ENCODE measurements around the gene NKAIN4.

Gene NKAIN4

DNA sequence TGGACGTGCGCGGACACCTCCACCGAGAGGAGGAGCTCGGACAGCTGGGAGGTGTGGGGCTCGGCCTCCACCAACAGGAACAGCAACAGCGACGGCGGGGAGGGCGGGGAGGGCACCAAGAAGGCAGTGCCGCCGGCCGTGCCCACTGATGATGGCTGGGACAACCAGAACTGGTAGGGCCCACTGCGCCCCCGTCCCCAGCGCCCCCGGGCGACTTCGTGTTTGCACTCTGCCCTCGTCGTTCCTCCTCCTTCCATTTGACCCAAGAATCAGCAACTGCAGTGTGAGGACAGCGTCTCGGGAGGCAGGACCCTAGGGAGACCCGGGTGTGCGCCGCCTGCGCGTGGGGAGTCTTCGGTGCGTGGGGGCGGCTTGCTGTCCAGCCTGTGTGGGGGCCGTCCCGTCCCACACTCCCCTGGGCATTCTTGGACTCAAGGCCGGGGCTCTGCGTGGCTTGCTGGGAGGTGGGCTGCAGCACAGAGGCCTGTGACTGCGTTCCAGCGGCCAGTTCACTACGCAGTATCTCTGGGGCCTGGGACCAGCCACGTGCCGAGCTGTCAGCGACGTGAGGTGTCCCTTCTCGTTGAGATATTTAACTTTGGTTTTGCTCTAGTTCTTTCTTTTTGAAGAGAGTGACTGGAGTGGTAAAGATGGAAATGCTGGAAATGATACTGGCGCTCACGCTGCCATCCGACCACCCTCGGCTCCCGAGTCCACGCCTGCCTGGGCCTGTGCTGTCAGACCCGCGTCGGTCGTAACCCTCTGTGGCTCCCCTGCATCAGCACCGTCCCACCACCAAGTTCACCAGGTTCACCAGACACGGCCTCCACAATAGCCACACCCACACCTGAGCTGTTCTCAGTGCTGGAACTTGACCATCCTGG, 33.7 kb upstream of the NKAIN4 start:
- DNase-seq: no peak

DNA sequence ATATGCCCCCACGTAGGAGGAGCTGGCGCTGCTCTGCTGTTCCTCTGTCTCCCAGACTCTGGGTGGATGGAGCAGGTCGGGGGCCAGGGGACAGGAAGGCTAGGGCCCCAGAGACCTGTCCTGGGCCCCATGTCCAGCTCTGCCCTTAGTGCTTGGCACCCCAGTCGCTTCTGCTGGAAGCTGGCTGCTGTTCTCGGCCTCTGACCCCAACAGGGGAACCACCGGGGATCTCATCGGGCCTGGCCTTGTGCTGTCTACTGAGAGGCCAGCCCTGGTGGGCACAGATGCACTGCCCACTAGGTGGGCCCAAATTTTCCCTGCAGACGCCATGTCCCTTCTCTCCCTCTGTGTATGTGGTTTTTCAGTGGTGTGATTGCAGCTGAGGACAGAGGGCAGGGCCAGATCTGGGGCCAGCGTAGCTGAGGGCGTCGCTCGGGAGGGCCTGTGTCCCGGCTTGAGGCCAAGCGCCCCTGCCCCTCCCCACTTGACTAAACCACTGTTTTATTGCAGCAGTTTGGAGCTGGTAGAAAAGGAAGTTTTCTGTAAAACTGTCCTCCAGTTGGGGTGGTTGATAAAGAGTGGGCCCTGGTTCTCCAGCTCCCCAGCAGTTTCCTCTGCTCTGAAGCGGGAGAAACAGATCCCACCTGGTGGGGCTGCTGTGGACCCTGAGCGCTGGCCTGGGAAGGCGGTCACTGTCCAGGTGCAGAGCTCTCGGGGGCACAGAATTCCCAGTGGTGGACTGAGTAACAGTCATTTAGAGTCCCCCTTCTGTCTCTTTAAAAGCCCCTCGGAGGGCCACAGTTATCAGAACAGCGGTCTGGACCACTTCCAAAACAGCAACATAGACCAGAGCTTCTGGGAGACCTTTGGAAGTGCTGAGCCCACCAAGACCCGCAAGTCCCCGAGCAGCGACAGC, 32.8 kb upstream of the NKAIN4 start:
- no peak for DNase-seq

DNA sequence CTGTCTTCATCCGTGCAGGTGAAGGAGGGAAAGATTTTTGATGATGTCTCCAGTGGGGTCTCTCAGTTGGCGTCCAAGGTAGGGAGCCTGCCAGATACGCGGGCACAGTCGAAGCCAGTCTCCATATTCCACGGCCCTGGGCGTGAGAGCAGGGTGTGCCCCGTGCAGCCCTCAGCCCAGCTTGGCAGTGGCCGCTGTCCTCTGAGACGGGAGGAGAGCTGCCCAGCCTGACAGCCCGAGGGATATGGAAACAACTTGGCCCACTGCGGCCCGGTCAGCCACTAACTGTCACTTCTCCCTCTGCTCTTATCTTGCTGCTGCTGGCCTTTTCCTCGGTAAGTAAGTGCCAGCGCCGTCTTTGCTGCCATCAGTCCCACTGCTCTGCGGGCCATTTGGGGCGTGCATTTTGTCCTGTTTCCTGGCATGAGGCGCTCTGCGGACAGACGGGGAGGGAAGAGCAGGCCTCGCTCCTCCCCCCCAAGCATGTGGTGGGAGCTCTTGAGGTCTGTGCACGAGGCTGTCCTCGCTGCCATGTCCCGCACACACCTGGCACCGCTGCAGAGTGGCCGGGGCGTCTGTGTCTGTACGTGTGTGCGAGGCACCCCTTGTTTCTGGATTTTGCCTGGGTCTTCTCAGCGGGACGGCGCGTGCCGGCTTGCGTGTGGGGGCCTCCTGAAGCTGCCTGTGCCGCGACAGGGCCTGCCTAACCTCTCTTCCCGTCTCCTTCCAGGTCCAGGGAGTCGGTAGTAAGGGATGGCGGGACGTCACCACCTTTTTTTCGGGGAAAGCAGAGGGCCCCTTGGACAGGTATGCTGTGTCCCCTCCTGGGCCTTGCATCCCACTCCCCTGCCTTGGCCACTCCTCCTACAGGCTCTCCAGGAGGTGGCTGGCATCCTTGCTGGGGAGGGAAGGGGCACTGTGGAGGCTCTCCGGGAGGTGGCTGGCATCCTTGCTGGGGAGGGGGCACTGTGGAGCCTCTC, 31.7 kb upstream of the NKAIN4 start:
- no peak for DNase-seq

DNA sequence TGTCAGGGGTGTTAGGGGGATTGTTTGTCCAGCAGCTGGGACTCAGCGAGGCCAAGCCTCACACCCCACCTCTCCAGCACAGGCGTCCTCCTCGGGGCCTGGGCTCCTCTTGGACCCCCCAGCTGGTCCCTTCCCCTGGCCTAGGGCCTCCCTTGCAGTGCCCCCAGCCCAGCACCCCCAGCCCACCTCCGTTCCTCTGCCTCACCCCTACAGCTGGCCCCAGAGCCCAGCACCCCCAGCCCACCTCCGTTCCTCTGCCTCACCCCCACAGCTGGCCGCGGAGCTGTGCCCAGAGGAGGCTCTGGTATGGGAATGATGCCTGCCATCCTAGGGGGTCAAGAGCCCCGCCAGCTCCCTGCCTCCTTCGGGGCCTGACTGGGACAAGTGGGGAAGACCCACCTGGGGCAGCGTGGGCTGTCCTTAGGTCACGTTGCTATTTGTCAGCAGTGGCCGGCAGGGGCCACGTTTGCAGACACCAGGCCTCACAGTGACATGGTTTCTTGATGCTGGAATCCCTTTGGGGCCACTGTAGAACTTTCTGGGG, 30.8 kb upstream of the NKAIN4 start:
- DNase-seq: no peak

DNA sequence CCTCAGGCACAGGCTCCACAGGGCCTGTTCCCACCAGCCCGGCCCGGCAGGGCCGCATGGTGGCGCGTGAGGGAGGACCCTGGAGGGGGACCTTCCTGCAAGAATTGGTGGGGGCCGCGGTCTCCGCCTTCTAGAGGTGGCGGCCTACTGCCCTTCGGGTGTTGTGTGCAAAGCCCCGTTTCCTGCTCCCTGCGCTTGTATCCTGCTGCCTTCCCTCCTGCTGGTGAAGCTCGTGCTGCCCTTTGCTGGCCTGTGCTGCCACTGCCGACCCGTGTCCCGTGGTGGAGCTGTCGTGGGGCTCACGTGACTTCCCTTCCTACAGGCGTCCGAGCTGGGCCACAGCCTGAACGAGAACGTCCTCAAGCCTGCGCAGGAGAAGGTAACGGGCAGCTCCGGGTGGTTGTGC, 30.3 kb upstream of the NKAIN4 start:
- DNase-seq: no peak

DNA sequence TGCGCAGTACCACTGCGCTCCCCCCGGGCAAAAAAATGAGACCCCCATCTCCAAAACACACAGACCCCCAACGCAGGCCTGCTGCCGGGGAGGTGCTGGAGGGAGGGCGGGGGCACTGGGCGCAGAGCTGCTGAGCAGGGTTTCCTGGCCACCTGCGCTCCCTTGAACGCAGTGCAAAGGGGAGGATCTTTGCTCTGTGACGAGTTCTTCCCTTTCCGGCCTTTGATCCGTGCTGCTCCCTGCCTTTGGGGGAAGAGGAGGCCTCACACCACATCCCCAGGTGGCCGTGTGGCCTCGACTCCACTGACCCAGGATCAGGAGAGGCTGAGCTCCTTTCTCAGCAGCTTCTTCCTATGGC, 29.8 kb upstream of the NKAIN4 start:
- no peak for DNase-seq

DNA sequence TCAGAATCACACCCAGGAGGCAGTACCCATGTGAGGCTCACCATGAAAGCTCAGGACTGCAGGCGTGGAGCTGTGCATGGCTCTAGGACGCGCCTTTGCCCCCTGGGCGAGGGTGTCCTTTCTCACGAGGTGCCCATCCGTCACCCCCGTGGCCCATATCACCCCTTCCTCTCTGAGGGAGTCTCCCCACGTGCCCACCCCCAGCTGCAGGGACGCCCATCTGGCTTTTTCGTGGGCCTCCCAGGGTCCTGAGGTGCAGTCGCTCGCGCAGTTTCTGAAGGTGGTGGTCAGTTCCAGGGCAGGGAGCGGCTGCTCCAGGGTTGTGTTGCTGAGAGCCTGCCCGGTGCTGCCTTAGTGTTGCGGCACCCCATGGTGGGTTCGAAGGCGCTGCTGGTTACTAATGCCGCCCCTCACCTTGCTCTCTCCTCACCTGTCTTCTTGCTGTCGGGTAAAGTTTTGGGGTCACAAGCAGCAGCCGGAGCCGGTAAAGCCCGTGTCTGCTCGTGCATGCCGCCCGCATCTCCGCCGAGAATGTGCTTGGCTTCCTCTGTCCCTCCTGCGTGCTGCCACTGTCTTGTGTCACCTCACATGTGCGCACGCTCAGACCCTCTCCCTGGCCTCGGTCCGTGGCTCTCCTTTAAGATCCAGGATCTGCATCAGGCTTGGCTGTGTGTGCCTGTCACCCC, 29.3 kb upstream of the NKAIN4 start:
- DNase-seq: no peak

DNA sequence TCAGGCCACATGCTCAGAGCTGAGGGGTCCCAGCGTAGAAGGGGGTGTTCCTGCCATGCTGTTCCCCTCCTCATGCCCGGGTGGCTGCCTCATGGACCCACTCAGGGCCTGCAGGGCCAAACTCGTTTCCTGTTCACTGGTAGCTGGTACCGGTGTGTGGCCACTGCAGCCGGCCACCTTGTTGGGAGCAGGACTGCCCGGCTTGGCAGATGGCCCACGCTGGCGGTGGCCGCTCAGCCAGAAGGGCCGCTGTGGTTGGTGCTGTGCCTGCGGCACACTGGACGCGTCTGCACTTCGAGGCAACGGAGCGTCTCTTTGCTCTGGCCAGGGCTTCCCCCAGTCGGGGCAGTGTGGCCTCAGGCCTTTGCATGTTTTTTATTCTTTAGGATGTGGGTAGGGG, 28.7 kb upstream of the NKAIN4 start:
- no peak for DNase-seq

DNA sequence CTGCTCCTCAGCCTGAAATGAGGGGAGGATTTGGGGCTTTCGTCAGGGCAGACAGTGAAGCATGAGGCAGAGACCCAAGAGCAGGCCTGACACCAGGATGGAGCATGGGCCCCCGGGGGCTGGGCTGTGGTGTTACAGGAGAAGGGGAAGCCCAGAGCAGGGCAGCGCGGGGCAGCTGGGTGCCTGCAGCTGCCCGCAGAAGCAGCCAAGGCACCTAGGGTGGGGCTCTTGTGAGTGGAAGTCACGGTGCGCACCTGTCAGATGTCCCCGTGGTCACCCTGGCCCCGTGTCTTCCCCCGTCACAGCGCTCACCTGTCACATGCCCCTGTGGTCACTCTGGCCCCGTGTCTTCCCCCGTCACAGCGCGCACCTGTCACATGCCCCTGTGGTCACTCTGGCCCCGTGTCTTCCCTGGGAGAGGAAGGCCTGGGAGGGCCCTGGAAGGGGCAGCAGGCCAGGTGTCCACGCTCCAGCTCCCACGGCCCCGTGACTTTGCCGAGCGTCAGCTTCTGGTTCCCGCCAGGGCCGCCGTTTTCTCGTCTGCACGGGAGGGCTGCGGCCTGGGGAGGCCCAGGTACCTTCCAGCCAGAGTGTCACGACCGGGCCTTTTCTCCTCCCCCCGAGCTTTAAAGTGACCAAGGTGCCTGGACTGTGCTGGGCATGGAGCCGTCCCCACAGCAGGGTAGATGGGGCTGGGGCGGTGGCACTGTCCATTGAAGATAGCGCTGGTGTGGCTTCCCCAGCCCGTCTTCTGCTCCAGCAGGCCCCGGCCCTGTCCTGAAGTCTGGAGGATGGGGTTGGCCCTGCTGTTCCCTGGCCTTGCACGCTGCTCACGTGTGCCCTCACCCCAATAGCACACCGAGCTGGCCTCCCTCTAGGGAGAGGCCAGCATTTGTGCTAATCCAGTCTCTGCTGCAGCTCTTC, 27.7 kb upstream of the NKAIN4 start:
- no peak for DNase-seq

DNA sequence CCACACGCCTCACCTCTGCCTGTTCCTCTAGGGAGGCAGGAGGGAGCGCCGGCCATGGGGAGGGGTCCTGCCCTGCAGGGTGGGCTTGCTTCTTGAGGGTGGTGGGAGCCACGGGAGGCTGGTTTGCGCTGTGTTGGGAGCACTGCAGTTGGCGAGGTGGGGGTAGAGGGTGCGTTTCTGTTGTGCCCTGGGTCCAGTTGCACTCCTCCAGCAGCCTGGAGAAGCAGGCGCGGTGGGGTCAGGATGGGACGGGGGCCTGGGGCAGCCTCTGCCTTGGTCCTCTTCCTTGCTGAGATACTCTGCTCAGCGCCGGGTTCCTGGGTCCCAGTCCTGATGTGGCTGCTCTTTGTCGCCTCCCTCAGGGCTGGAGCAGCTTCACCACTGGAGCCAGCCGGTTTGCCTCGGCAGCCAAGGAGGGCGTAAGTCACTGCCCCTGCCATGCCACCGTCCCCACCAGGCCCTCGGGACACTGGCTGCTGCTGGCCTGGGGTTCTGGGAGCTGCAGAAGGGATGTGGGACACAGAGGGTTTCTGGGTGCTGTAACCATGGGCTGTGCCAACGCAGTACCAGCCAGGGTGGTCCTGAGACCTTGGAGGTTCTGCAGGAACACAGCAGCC, 26.8 kb upstream of the NKAIN4 start:
- DNase-seq: no peak

DNA sequence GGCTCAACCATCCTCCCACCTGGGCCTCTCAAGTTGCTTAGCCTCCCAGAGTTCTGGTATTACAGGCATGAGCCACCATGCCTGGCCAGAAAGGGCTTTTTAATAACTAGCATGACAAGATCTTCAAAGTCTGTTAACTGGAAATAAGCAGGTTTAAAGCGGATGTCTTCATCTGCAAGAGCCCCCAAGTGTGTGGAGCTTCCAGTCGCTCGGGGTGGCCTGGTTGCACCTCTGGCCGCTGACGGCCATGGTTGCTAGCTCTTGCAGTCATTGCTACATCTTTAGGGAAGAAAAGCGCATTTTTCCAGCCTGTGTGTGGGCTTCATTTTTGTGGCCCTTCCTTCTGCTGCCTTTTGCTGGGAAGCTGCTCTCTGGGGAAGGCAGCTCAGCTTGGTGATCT, 26.1 kb upstream of the NKAIN4 start:
- DNase-seq: no peak

DNA sequence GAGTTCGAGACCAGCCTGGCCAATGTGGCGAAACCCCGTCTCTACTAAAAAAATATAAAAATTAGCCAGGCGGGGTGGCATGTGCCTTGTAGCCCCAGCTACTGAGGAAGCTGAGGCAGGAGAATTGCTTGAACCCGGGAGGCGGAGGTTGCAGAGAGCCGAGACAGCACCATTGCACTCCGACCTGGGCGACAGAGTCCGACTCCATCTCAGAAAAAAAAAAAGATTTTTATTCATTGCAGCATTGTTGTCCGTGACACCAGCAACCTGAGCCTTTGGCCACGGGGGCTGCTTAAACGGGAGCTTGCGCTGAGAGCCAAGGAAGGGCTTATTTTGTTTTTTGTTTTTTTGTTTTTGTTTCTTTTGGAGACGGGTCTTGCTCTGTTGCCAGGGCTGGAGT, 25.7 kb upstream of the NKAIN4 start:
- no peak for DNase-seq

DNA sequence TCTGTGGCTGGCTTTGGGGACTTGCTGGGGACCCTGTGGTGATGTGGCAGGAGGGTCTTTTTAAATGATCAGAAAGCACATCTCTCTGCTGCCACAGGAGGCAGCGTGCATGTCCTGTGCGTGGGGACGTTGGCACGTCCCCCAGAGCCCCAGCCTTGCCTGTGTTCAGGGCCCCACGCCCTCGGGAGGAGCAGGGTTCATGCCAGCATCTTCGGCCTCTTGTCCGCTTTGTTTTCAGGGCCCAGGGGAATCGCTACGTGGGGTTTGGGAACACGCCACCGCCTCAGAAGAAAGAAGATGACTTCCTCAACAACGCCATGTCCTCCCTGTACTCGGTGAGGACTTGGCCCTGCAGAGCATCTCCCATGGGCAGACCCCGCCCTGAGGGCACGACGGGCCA, 24.4 kb upstream of the NKAIN4 start:
- DNase-seq: no peak

DNA sequence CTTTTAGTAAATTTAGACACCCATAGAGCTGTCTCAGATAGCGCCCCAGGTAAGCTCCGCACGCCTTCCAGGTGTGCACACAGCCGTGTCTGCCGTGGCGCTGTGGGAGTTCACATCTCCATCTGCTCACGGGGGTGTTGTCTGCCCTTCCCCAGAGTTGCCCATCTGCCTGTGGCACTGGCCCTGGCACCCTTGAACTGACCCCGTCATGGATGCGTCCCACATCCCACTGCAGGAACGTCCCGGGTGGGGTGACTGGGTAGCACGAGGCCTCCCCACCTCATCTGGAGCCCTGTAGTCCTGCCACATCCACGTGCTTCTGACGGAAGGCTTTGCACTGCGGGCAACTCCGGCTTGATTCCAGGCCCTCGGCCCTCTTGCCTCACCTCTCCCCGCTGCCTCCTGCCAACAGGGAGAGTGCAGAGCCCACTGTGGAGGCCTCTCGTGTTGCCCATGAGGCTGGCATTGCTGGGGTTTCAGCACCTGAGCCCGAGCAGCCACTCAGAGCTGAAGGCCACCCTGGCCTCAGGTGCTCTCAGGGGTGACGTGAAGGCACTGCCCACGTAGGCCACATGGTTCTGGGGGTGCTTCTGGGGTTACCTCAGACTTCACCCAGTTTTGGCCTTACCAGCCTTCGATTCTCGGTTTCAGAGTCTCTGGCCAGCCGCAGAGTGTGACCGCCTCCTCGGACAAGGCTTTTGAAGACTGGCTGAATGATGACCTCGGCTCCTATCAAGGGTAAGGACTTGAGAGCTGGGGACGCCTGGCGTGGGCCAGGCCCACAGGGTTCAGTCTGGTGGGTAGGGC, 23.4 kb upstream of the NKAIN4 start:
- no peak for DNase-seq

DNA sequence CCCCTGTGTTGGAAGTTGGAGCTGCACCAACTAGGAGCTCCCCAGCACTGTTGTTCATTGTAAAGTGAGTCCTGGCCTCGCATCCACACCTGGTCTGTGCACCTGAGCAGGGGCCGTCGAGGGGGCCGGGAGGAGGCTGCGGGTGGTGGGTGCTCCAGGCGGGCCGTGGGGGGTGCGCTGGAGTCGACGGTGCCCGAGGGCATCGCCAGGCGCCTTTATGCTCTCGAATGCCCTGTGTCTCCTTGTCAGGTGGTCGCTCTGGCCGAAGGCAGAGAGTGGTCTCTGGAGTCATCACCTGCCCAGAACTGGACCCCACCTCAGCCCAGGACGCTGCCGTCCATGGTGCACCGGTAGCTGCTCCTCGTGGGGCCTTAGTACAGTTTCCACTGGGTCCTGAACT, 22.7 kb upstream of the NKAIN4 start:
- no peak for DNase-seq

DNA sequence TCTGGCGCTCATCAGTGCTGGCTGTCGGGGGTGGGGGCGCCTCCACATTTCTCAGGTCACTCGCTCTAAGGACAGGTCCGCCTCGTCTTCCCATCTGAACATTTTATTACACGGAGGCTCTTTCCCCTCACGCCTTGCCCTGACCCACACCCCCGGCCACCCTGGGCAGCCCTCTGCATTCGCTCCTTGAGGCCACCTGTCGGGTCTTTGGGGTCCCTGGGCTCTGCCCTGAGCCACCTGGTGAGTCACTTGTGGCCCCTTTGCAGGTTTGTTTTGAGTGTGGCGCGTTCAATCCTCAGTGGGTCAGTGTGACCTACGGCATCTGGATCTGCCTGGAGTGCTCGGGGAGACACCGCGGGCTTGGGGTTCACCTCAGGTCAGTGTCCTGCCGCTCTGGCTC, 21.6 kb upstream of the NKAIN4 start:
- no peak for DNase-seq

DNA sequence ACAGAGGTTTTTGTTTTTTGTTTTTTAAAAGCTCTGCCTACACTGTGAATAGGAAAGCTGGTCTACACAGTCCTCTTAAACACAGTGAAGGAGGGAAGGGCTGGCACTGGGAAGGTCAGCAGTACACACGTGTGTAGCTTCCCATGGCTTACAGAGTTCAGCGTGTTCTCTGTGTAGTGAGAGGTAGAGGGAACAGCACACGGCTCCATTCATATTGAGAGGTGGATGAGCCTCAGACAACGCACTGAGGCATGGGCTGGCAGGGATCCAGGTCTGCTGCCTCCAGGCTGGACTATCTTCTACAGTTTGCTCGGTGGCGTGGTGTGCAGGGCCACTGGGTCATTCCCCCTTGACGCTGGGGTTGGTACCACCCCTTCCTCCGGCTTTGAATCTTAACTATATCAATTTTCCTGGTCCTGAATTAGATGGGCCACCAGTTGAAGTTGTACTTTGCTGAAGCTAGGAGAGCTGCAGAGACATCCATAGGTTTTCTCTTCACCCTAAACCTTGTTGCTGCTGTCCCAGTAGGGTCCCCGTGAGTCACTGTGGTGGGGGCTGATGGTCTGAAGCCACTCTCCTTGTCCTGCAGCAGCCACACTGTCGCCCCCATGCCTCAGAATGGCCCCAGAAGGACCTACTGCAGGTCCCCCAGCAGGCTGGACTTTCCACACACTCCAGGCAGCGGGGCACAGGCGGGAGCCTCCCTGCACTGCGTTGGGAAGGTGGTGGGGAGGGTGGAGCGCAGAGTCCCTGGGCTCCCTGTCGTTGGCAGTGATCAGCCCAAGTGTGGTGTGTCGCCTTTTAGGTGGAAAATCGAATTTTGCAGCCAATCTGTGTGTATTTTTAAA, 20.3 kb upstream of the NKAIN4 start:
- DNase-seq: no peak

DNA sequence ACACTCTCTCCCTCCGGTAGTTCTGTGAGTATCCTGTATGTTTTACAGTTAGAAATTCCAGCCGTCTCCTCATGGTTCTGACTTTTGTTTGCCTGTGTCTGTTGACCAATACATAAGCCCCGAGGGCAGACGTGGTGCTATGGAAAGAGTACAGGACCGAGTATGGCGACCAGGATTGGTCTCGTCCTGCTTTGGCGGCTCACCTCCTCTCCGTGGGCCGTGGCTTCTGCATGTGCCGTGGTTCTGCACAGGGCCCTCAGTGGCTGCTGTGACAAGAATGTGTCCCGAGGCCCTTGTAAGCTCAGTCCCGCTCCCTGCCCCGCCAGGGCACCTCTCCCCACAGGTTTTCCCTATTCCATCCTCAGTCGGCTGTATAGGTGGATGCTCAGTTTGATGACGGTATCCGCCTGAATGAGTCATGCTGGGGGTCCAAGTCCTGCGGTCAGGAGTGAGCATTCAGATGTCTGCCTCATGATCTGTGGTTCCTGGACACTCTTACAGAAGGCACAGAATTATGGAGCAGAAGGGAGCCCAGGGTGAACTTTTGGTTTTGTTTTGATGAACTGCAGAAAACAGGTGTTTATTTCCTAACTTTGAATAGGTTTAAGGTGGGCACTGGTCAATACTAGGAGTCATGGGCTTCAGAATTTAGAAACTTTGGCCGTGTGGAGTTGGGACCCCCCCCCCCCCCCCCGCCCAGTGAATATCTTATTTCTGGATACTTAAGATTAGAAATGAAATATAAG, 19.5 kb upstream of the NKAIN4 start:
- no peak for DNase-seq

All from activated T-cell treated with anti-CD3 and anti-CD28 coated beads for 4 hours (primary cell).